RWPE2 (cell line): ENCODE data around the gene NACC2.
A peak's percentile ranks its signal among the peaks of the same experiment; 100 is the strongest.

Source experiments
- ATAC-seq: fragments of 200-7000 bp; cut with Tn5 transposase; 3 replicates; pipeline ENCODE4 v1.9.1; 2021; ENCODE audit warnings: low read depth
- DNase-seq: peaks from one replicate; pipeline ENCODE4 v3.0.0-alpha.2; 2020; ENCODE audit warnings: low spot score
- H3K27ac ChIP-seq: fragments of 450-650 bp; 2 replicates; pipeline ENCODE4 v1.5.1; 2017; ENCODE audit warnings: mild to moderate bottlenecking; ENCODE audit not compliant: poor library complexity, severe bottlenecking
- H3K27me3 ChIP-seq: fragments of 250-450 bp; sonication (Bioruptor Pico); 2 replicates; pipeline ENCODE4 v1.5.1; 2021; ENCODE audit warnings: mild to moderate bottlenecking, moderate library complexity; ENCODE audit not compliant: insufficient read depth, poor library complexity, severe bottlenecking
- H3K36me3 ChIP-seq: fragments of 250-450 bp; sonication (Bioruptor Pico); 2 replicates; pipeline ENCODE4 v1.5.1; 2020; ENCODE audit warnings: low read depth, mild to moderate bottlenecking, moderate library complexity
- H3K4me1 ChIP-seq: fragments of 250-450 bp; sonication (Bioruptor Pico); 2 replicates; pipeline ENCODE4 v1.5.1; 2021; ENCODE audit warnings: mild to moderate bottlenecking, moderate library complexity; ENCODE audit not compliant: insufficient read depth, poor library complexity, severe bottlenecking
- H3K4me3 ChIP-seq: fragments of 250-450 bp; sonication (Bioruptor Pico); 2 replicates; pipeline ENCODE4 v1.5.1; 2021; ENCODE audit warnings: mild to moderate bottlenecking, moderate library complexity; ENCODE audit not compliant: severe bottlenecking
- H3K9me3 ChIP-seq: fragments of 250-450 bp; sonication (Bioruptor Pico); 2 replicates; pipeline ENCODE4 v1.5.1; 2021; ENCODE audit warnings: mild to moderate bottlenecking, moderate library complexity; ENCODE audit not compliant: severe bottlenecking
- CTCF ChIP-seq: fragments of 450-650 bp; IDR thresholded peaks from one replicate; pipeline ENCODE4 v1.5.1; 2017; ENCODE audit warnings: mild to moderate bottlenecking, moderate library complexity; ENCODE audit not compliant: poor library complexity, severe bottlenecking

Gene NACC2

GRCh38 chr9:136050266-136050700 lies 44.8 kb downstream of the NACC2 start:
- H3K36me3 ChIP-seq, result no peaks in the 10 kb centered on the region; the same call in 1 of the 2 replicates
- no peak for TF ChIP-seq CTCF
- H3K9me3 ChIP-seq, result no peaks in the 10 kb centered on the region
- H3K27ac ChIP-seq, result peak overlapping the region; percentile 95
- peak overlapping the region; percentile 35 for H3K4me3 ChIP-seq
- no peaks in the 10 kb centered on the region for H3K27me3 ChIP-seq
- no peak for DNase-seq
- peaks cover 18% of the 10 kb centered on the region for H3K4me1 ChIP-seq
- no peak for ATAC-seq

DNA sequence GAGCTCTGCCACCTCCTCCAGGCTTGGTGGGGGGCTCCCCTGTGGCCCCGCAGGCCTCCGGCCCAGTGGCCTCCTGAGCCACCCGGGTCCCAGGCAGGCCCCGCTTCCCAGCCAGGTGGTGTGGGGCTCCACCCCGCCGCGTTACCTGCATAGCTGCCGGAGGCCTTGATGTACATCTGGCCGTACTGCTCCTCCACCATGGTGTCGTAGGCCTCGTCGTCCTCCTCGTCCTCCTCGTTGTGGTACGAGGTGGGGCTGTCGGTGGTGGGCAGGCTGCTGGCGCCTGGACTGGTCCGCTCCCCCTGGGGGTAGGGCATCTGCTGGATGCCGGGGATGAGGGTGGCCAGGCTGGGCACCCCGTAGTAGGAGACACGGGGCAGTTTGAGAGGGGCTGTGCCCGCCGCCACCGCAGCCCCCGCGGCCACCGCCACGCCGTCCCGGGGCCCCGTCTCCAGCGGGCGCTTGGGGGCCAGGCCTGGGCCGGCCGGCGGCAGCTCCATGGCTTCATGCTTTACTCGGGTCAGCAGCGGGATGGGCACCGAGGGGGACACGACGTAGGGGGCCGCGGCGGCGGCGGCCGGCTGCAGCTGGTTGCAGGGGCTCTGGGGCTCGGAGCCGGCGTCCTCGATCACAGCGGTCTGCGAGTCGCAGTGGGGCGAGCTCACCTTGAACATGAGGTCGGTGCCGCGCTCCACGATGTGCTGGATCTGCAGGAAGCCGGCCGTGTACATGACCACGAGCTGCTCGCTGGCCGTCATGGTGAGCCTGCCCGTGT lies 45.4 kb downstream of the NACC2 start:
- H3K27ac ChIP-seq, result no peak overlapping the region
- no peak overlapping the region for H3K4me3 ChIP-seq
- no peaks in the 10 kb centered on the region; the same call in 1 of the 2 replicates for H3K36me3 ChIP-seq
- H3K27me3 ChIP-seq, result no peaks in the 10 kb centered on the region
- H3K9me3 ChIP-seq, result no peaks in the 10 kb centered on the region
- H3K4me1 ChIP-seq, result peaks cover 18% of the 10 kb centered on the region
- ATAC-seq (no peak), DNase-seq (peak; percentile 63)
- no peak for TF ChIP-seq CTCF

- H3K27ac ChIP-seq, result no peak overlapping the region
- H3K4me3 ChIP-seq, result no peak overlapping the region
- ATAC-seq (no peak), DNase-seq (no peak)
- no peaks in the 10 kb centered on the region for H3K27me3 ChIP-seq
- peaks cover 13% of the 10 kb centered on the region for H3K4me1 ChIP-seq
- no peak for TF ChIP-seq CTCF
- H3K36me3 ChIP-seq, result no peaks in the 10 kb centered on the region; the same call in 1 of the 2 replicates
- H3K9me3 ChIP-seq, result no peaks in the 10 kb centered on the region
Measured at GRCh38 chr9:136048560-136049411, 46.3 kb downstream of the NACC2 start.

DNA sequence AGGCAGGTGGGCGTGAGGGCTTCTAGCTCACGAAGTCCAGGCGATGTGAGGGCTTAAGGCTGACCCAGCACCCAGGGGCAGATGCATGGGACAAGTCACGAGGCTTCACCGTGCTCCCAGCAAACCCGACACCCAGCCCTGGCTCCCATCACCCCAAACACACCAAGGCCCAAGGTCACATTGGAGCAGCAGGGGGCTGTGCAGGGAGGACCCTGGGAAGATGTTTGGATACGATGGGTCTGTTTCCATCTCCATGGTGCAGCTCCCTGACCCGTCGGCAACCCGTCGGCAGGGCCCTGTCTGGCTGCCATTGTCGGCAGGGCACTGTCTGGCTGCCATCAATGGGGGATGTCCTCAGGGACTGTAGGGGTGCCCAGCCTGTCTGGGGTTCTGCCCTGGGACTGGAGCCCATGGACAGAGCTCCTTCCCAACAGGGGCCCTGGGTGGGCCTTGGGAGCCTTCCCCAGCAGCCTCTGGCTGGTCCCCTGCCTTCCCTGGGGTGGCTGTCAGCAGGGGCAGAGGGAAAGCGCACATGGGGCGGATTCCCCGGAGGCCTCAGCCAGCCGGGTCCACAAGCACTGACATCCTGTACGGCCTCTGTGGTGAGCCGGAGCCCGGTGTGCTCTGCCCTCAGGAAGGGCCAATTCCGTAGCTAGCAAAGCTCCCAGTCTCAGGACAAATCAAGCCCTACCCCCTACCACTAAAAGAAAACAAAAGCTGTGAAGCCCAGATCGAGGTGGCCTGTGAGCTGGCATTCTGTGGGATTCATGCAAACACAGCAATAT lies 47.1 kb downstream of the NACC2 start:
- H3K27ac ChIP-seq, result no peak overlapping the region

More for the DNA sequence above, 47.1 kb downstream of the NACC2 start:
- Histone ChIP-seq H3K36me3 (no peaks in the 10 kb centered on the region; the same call in 1 of the 2 replicates), H3K4me1 (peaks cover 5% of the 10 kb centered on the region), H3K4me3 (no peak overlapping the region), H3K9me3 (no peaks in the 10 kb centered on the region), H3K27me3 (no peaks in the 10 kb centered on the region)
- DNase-seq (no peak), ATAC-seq (no peak)
- no peak for TF ChIP-seq CTCF
